Activated naive CD4-positive, alpha-beta T cell treated with Interleukin-2 at 50 U/mL for 16 hours (primary cell): Measurements from ENCODE around the gene ASPSCR1.

Experiments used
- DNase-seq: peaks from one replicate; pipeline ENCODE4 v3.0.0-alpha.2; 2020

The ASPSCR1 gene

GRCh38 chr17:82059272-82060000 is 82.0 kb downstream of the ASPSCR1 start:
- DNase-seq: no peak

- no peak for DNase-seq
Measured at GRCh38 chr17:82060001-82060380, 82.6 kb downstream of the ASPSCR1 start.

GRCh38 chr17:82060614-82061013 is 83.2 kb downstream of the ASPSCR1 start:
- DNase-seq: no peak

- DNase-seq: no peak
Measured at GRCh38 chr17:82061047-82061925, 83.9 kb downstream of the ASPSCR1 start.

- DNase-seq: no peak
Measured at GRCh38 chr17:82062076-82062983, 84.9 kb downstream of the ASPSCR1 start.

GRCh38 chr17:82062984-82063368 is 85.5 kb downstream of the ASPSCR1 start:
- no peak for DNase-seq

GRCh38 chr17:82063424-82064415 is 86.3 kb downstream of the ASPSCR1 start:
- DNase-seq: no peak

- DNase-seq: no peak
Measured at GRCh38 chr17:82064433-82065192, 87.2 kb downstream of the ASPSCR1 start.

GRCh38 chr17:82065193-82065637 is 87.8 kb downstream of the ASPSCR1 start:
- peak; percentile 51 for DNase-seq

GRCh38 chr17:82065638-82066303 is 88.3 kb downstream of the ASPSCR1 start, which contains the start of gene DUS1L:
TSS of gene DUS1L (minus strand) at chr17:82065804. CDS start at chr17:82065059, 745 bp downstream.
- DNase-seq: peak; percentile 72
